HFF-Myc (cell line): ENCODE measurements around the gene TRIM27.
"Not testable (repeated sequence)": the region's sequence is repeated elsewhere in the genome, so short reads cannot be mapped to it uniquely, and the experiment has no call there.

Experiments
- DNase-seq: peaks from one replicate; pipeline ENCODE4 v3.0.0-alpha.2; 2011; ENCODE audit warnings: low read depth; ENCODE audit errors: extremely low read depth
- H3K4me3 ChIP-seq: replicated peaks from 2 replicates; pipeline ENCODE4 v1.5.1; 2011; ENCODE audit warnings: low read depth, mild to moderate bottlenecking, control low read depth, low read length
- CTCF ChIP-seq: IDR thresholded peaks from 2 replicates; pipeline ENCODE4 v1.5.1; 2012; ENCODE audit warnings: mild to moderate bottlenecking, low read depth, low read length, control low read depth; ENCODE audit errors: missing control alignments

TRIM27 gene

GRCh38 chr6:28940858-28941683 is 17.3 kb upstream of the TRIM27 start:
- H3K4me3 ChIP-seq, result peak overlapping the region; percentile 62
- TF ChIP-seq CTCF, result no peak
- DNase-seq, result peak; percentile 83

- H3K4me3 ChIP-seq, result peak overlapping the region; percentile 62
- no peak for TF ChIP-seq CTCF
- DNase-seq, result peak; percentile 44
These were observed 16.6 kb upstream of the TRIM27 start for GRCh38 chr6:28940294-28940857.

- H3K4me3 ChIP-seq, result no peak overlapping the region
- TF ChIP-seq CTCF, result no peak
- DNase-seq, result no peak
These were observed 9.3 kb upstream of the TRIM27 start for GRCh38 chr6:28933069-28933468.

GRCh38 chr6:28929887-28930620 is 6.3 kb upstream of the TRIM27 start:
- no peak for DNase-seq
- H3K4me3 ChIP-seq, result no peak overlapping the region
- TF ChIP-seq CTCF, result no peak

GRCh38 chr6:28929339-28929738 is 5.6 kb upstream of the TRIM27 start:
- H3K4me3 ChIP-seq, DNase-seq: not testable (repeated sequence)

GRCh38 chr6:28927846-28928245 is 4.1 kb upstream of the TRIM27 start:
- no peak overlapping the region for H3K4me3 ChIP-seq
- no peak for TF ChIP-seq CTCF
- DNase-seq, result no peak

- no peak for DNase-seq
- TF ChIP-seq CTCF, result no peak
These were observed 916 bp downstream of the TRIM27 start for GRCh38 chr6:28922821-28923317.

More at GRCh38 chr6:28922821-28923317, 916 bp downstream of the TRIM27 start:
- peak overlapping the region; percentile 95 for H3K4me3 ChIP-seq
